Measurements from ENCODE around the gene AGO3.
"Not testable (repeated sequence)": the region's sequence is repeated elsewhere in the genome, so short reads cannot be mapped to it uniquely, and the experiment has no call there.

AGO3 gene

GRCh38 chr1:36014722-36015220 lies 83.9 kb downstream of the AGO3 start:
- DNase-seq = no peak

GRCh38 chr1:36016686-36017085 lies 85.8 kb downstream of the AGO3 start:
- DNase-seq = no peak

GRCh38 chr1:36023098-36023769 lies 92.3 kb downstream of the AGO3 start:
- DNase-seq = no peak

- DNase-seq = not testable (repeated sequence)
Measured at GRCh38 chr1:36024024-36024423, 93.1 kb downstream of the AGO3 start.

- no peak for DNase-seq
Measured at GRCh38 chr1:36024847-36025246, 93.9 kb downstream of the AGO3 start.

GRCh38 chr1:36027766-36028165 lies 96.9 kb downstream of the AGO3 start:
- no peak for DNase-seq

- no peak for DNase-seq
Measured at GRCh38 chr1:36031441-36031840, 100.5 kb downstream of the AGO3 start.

GRCh38 chr1:36034692-36035091 lies 103.8 kb downstream of the AGO3 start:
- no peak for DNase-seq

GRCh38 chr1:36035154-36035553 lies 104.2 kb downstream of the AGO3 start:
- DNase-seq = no peak

GRCh38 chr1:36040238-36040637 lies 109.3 kb downstream of the AGO3 start:
- no peak for DNase-seq

- no peak for DNase-seq
Measured at GRCh38 chr1:36051821-36052220, 120.9 kb downstream of the AGO3 start.

- DNase-seq = no peak
Measured at GRCh38 chr1:36053978-36054377, 123.1 kb downstream of the AGO3 start.

GRCh38 chr1:36055706-36056105 lies 124.8 kb downstream of the AGO3 start:
- DNase-seq = no peak

- DNase-seq = no peak
Measured at GRCh38 chr1:36062315-36062714, 131.4 kb downstream of the AGO3 start.

GRCh38 chr1:36067871-36068270 lies 137.0 kb downstream of the AGO3 start:
- DNase-seq = no peak

- DNase-seq = no peak
Measured at GRCh38 chr1:36068866-36069265, 138.0 kb downstream of the AGO3 start.

GRCh38 chr1:36070349-36070748 lies 139.4 kb downstream of the AGO3 start:
- DNase-seq = no peak

- no peak for DNase-seq
Measured at GRCh38 chr1:36076979-36077573, 146.2 kb downstream of the AGO3 start.

GRCh38 chr1:36080236-36080635 lies 149.3 kb downstream of the AGO3 start:
- no peak for DNase-seq

- DNase-seq = no peak
Measured at GRCh38 chr1:36080801-36081200, 149.9 kb downstream of the AGO3 start.

GRCh38 chr1:36081926-36082485 lies 151.1 kb downstream of the AGO3 start:
- DNase-seq = no peak

GRCh38 chr1:36083219-36083618 lies 152.3 kb downstream of the AGO3 start:
- no peak for DNase-seq

GRCh38 chr1:36083635-36084496 lies 153.0 kb downstream of the AGO3 start, which contains the start of gene TEKT2:
TEKT2 (plus strand) TSS chr1:36084094; CDS start chr1:36084922, 828 bp downstream.
- DNase-seq = peak; percentile 11
